H7 (cell line): ENCODE measurements around the gene ZFAND3. TPM values are rescaled to one million over a fixed set of nuclear protein-coding genes. Genes with fewer than 3 reads are reported as not detected.
A peak's percentile ranks its signal among the peaks of the same experiment; 100 is the strongest.

ENCODE experiments used
- DNase-seq: peaks from one replicate; pipeline ENCODE4 v3.0.0; 2012
- H3K27me3 ChIP-seq: 2 replicates; pipeline ENCODE4 v1.6.0; 2011; ENCODE audit warnings: mild to moderate bottlenecking, low read length; ENCODE audit not compliant: control insufficient read depth, insufficient read depth
- H3K36me3 ChIP-seq: replicated peaks from 2 replicates; pipeline ENCODE4 v1.5.1; 2011; ENCODE audit warnings: low read length; ENCODE audit not compliant: control insufficient read depth, insufficient read depth
- H3K4me3 ChIP-seq: 2 replicates; pipeline ENCODE4 v1.5.1; 2011; ENCODE audit warnings: low read depth, mild to moderate bottlenecking, control low read depth, low read length, moderate library complexity; ENCODE audit not compliant: insufficient read depth
- total RNA-seq: library from RNA; depleted of rRNA; stranded (reverse); fragments of >200 nt; shearing (Covaris generic); gene quantifications from 2 replicates; pipeline ENCODE4 v1.2.3, GENCODE V29; 2014

The ZFAND3 gene
- total RNA-seq, 1 experiment from 2014 or later, result 17.1 TPM

DNA sequence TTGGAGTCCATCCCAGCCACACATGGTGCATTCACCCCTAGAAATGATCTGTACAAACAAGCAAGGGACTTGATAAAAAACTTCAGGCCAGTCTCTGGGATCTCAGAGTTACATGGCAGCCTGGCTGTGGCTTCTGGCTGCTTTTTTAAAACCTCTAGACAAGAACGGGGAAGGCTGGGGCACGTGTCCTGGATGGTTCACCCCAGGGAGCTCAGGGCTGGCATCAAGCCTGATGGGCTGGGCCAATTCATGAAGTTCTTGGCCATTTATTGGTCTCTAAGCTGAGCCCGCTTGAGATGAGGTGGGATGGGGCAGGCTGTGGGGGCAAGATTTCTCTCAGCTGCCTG, 10.4 kb upstream of the ZFAND3 start:
- Histone ChIP-seq H3K36me3 (no peaks in the 10 kb centered on the region), H3K4me3 (no peak overlapping the region), H3K27me3 (no peaks in the 10 kb centered on the region)
- DNase-seq, result no peak

- Histone ChIP-seq H3K36me3 (no peaks in the 10 kb centered on the region), H3K27me3 (no peaks in the 10 kb centered on the region), H3K4me3 (no peak overlapping the region)
- no peak for DNase-seq
Observed at GRCh38 chr6:37812841-37813240, 6.7 kb upstream of the ZFAND3 start.

DNA sequence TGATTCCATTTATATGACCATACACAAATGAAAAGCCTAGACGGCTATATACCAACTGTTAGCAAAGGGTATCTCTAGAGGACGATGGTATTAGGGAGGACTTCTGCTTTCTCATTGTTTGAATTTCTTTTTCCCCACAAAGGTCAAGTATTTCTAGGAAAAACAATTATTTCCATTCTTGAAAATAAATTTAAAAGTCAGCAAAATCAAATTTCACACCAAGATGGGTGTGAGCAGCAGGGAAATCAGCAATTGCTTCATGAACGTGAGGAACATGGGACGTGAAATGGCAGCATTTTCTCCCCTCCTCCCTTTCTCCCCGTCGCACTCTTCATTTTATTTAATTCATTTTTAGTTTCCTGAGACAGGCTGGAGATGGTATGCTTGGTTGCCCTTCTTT, 5.2 kb upstream of the ZFAND3 start:
- H3K27me3 ChIP-seq, result no peaks in the 10 kb centered on the region
- H3K36me3 ChIP-seq, result no peaks in the 10 kb centered on the region
- DNase-seq, result no peak
- H3K4me3 ChIP-seq, result no peak overlapping the region

GRCh38 chr6:37816599-37817375, 2.7 kb upstream of the ZFAND3 start:
- no peak overlapping the region for H3K4me3 ChIP-seq
- no peak for DNase-seq
- no peaks in the 10 kb centered on the region for H3K27me3 ChIP-seq

GRCh38 chr6:37818536-37819176, 871 bp upstream of the ZFAND3 start:
- DNase-seq, result peak; percentile 96
- H3K27me3 ChIP-seq, result no peaks in the 10 kb centered on the region

More at GRCh38 chr6:37816599-37817375, 2.7 kb upstream of the ZFAND3 start:
- H3K36me3 ChIP-seq, result no peaks in the 10 kb centered on the region

GRCh38 chr6:37819802-37820717, 533 bp downstream of the ZFAND3 start:
- H3K36me3 ChIP-seq, result no peaks in the 10 kb centered on the region
- DNase-seq, result no peak
- peak overlapping the region; percentile 91 for H3K4me3 ChIP-seq
- H3K27me3 ChIP-seq, result no peaks in the 10 kb centered on the region

More at GRCh38 chr6:37818536-37819176, 871 bp upstream of the ZFAND3 start:
- H3K36me3 ChIP-seq, result no peaks in the 10 kb centered on the region
- H3K4me3 ChIP-seq, result peak overlapping the region; percentile 91

- Histone ChIP-seq H3K36me3 (no peaks in the 10 kb centered on the region), H3K27me3 (no peaks in the 10 kb centered on the region), H3K4me3 (peak overlapping the region; percentile 91)
- no peak for DNase-seq
Observed at GRCh38 chr6:37820718-37821079, 1.2 kb downstream of the ZFAND3 start.

DNA sequence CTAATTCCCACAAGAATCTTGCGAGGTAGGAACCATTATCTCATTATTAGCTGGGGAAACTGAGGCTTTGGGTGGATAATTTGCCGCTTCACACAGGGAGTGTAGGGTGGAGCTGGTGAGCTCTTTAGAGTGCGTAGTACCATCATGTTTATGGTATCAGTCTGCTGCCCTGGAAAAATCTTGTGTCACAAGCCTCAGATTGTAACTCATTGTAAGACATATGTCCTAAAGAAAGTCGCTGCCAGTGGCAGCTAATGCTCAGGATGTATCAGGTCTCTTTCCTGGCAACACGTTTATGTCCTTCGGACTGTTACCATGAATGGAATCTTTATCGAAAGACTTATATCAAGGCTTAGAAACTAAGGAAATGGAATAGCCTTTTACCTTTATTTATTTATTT, 1.9 kb downstream of the ZFAND3 start:
- no peak for DNase-seq
- H3K36me3 ChIP-seq, result no peaks in the 10 kb centered on the region
- H3K4me3 ChIP-seq, result no peak overlapping the region
- H3K27me3 ChIP-seq, result no peaks in the 10 kb centered on the region

DNA sequence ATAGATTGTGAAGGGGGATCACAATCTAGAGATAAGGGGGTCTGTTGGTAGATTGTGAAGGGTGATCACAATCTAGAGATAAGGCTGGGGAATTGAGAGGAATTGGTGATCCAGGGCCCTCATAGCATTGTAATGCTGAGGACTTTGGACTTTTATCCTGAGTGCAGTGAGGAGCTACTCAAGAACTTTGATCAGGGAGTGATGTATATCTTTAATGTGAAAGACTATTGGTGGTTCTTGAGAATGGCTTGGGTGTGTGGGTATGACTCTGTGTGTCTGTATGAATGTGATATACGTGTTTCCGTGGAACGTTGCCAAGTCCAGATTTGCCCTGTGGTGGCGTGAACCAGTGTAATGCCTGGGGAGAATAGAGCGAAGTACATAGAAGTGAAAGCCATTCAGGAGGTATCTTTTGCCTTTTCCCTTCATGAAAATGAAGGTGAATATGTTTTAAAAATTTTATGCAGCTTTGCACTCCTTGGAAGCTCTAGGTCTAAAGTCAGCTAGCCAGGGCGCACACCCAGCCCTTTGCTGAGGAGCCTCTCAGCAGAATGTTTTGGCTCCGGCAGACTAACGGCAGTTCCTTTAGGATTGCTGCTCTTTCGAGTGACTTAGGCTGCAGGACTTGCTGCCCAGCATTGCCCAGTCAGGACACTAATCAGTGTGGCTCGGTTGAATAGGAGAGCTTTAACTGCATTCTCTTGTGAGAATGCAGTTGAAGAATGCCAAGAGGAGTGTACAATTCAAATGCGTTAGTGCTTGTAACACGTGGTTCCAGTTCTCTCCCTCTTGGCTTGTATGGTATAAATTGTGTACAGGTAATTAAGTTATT, 3.5 kb downstream of the ZFAND3 start:
- Histone ChIP-seq H3K36me3 (no peaks in the 10 kb centered on the region), H3K4me3 (no peak overlapping the region), H3K27me3 (no peaks in the 10 kb centered on the region)
- no peak for DNase-seq

- Histone ChIP-seq H3K27me3 (no peaks in the 10 kb centered on the region), H3K4me3 (no peak overlapping the region), H3K36me3 (no peaks in the 10 kb centered on the region)
- no peak for DNase-seq
Observed at GRCh38 chr6:37824170-37824569, 4.6 kb downstream of the ZFAND3 start.

DNA sequence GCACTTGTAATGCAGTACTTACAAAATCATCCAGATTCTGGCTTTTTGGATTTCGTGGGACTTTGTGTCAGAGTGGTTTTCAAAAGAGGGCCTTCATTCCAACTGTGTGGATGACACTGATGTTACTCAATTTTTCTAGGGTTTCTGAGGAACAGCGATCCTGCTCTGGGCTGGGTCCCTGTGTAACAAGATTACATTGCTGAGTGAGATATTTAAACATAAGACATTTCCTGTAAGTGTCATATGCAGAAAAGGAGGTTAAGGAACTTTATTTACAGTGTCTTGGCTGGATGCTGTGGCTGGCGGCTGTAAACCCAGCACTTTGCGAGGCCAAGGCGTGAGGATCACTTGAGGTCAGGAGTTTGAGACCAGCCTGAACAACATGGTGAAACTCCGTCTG, 6.7 kb downstream of the ZFAND3 start:
- Histone ChIP-seq H3K4me3 (no peak overlapping the region), H3K36me3 (no peaks in the 10 kb centered on the region), H3K27me3 (no peaks in the 10 kb centered on the region)
- no peak for DNase-seq

DNA sequence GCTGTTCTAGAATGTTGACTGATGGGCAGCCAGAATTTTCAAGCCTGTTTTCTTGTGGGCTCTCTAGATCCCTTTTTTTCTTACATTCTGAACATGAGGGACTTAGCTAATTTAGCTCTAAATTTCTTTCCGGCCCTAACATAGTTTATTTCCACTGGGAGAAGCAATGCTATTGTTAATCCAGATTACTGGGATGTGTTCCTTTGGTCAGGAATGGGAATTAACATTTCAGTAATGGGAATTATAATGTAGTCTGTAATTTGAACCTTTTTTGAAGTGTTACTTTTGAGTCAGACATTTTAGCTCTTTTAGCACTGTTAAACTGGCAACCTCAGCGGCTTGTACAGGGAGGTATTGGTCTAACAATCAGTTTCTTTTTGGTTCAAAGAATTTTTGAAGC, 7.5 kb downstream of the ZFAND3 start:
- H3K4me3 ChIP-seq, result no peak overlapping the region
- no peaks in the 10 kb centered on the region for H3K36me3 ChIP-seq
- no peaks in the 10 kb centered on the region for H3K27me3 ChIP-seq
- DNase-seq, result no peak

DNA sequence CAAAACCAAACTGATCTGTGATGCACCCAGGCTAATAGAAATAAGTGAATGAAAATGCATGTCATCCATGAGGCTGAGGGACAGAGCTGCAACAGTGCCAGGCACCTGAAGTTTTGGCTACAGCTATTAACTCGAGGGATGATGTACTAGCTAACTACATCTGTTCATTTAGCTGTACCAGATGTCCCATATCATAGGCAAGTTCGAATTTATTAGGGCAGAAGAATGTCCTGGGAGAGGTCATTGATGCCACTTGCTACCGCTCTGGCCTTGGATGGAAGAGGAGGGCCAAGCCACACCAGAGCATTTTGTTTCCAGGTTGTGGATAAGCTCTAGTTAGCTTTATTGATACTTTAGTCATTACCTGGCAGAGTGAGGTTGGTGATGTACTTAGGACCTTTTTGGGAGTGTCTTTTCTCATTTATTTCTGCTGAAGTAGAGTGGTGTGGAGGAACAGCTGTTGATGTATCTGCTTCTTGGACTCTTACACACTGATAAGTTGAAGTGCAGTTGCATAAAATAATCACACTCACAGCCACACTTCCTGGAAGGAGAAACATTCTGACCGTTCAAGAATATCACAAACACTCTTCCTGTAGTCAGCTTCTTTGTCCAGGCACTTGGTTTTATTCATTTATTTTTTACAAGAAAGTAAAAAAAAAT, 8.2 kb downstream of the ZFAND3 start:
- no peaks in the 10 kb centered on the region for H3K27me3 ChIP-seq
- no peaks in the 10 kb centered on the region for H3K36me3 ChIP-seq
- no peak overlapping the region for H3K4me3 ChIP-seq
- no peak for DNase-seq

DNA sequence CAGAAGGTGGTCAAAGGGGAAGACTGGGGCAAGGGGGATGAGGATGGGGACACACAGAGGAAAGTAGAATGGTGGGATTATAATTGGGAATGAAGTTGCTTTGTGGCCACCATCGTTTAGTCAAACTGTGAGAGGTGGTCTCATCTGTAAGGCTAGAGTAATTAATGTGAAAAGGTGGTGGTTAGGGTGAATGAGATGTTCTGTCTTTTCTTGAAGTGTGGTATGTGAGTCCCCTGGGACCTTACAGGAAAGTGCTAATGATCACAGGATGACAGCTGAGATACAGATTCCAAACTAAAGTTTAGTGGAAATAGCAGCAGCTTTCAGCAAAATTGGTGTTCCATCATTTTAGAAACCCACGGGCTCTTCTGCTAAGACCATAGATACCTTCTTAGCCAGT, 10.7 kb downstream of the ZFAND3 start:
- H3K36me3 ChIP-seq, result no peaks in the 10 kb centered on the region; the same call in 1 of the 2 replicates
- DNase-seq, result no peak
- H3K27me3 ChIP-seq, result no peaks in the 10 kb centered on the region
- no peak overlapping the region for H3K4me3 ChIP-seq
